Tibial nerve (tissue), 4 donors: ENCODE data around the gene MATK. TPM values are rescaled to one million over a fixed set of nuclear protein-coding genes. Genes with fewer than 3 reads are reported as not detected.
"Not testable (repeated sequence)": the region's sequence is repeated elsewhere in the genome, so short reads cannot be mapped to it uniquely, and the experiment has no call there.

Experiments used
- DNase-seq, 2 donors: peaks; one replicate each; pipeline ENCODE4 v3.0.0-alpha.2; 2019; ENCODE audit warnings: low spot score in 2 of 2
- H3K27ac ChIP-seq, 4 donors: fragments of 200-600 bp; sonication (generic) in 3 of 4; one replicate each; pipeline ENCODE4 v1.5.1; 2017 to 2019; ENCODE audit warnings: mild to moderate bottlenecking in 1 of 4
- H3K27me3 ChIP-seq, 2 donors: fragments of 200-600 bp; sonication (generic) in 1 of 2; one replicate each; pipeline versions ENCODE4 v1.5.1 to v1.6.0; 2017 to 2019
- H3K36me3 ChIP-seq, 3 donors: fragments of 200-600 bp; sonication (generic); one replicate each; pipeline ENCODE4 v1.5.1; 2018 to 2019
- H3K4me1 ChIP-seq, 4 donors: fragments of 200-600 bp; sonication (generic) in 3 of 4; one replicate each; pipeline ENCODE4 v1.5.1; 2017 to 2019
- H3K4me3 ChIP-seq, 4 donors: fragments of 200-600 bp; sonication (generic) in 3 of 4; one replicate each; pipeline ENCODE4 v1.5.1; 2017 to 2019; ENCODE audit warnings: mild to moderate bottlenecking in 1 of 4, moderate library complexity in 1 of 4
- H3K9me3 ChIP-seq, 4 donors: fragments of 200-600 bp; sonication (generic) in 3 of 4; one replicate each; pipeline ENCODE4 v1.5.1; 2017 to 2019
- EP300 ChIP-seq, 2 donors: sonication (generic); formaldehyde crosslinking; IDR thresholded peaks; one replicate each; pipeline ENCODE4 v1.6.1; 2017; ENCODE audit warnings: antibody characterized with exemption in 2 of 2, mild to moderate bottlenecking in 1 of 2
- POLR2A ChIP-seq, 2 donors: fragments of 450-650 bp; IDR thresholded peaks; one replicate each; pipeline ENCODE4 v1.6.1; 2017; ENCODE audit warnings: antibody characterized with exemption in 2 of 2, mild to moderate bottlenecking in 2 of 2, moderate library complexity in 2 of 2
- WGBS, 2 donors: methylation state at CpG; one replicate each; pipeline ENCODE4 v1.1.5; 2018; 5-methylcytosine and 5-hydroxymethylcytosine counted together
- total RNA-seq, 4 donors: library from RNA; depleted of rRNA; stranded (reverse); fragments of >200 nt; gene quantifications; one replicate each; pipeline ENCODE4 v1.1.0, GENCODE V29; 2016
- TF ChIP-seq, protein P1 (sequence below), 5 experiments: fragments of 200-600 bp in 3 of 5; fragments of 450-650 bp in 2 of 5; sonication (generic) in 3 of 5; IDR thresholded peaks; one replicate each; pipeline ENCODE4 v1.5.1; 2016 to 2019; ENCODE audit warnings: antibody characterized with exemption in 5 of 5, mild to moderate bottlenecking in 3 of 5, moderate library complexity in 2 of 5

Gene MATK
- total RNA-seq, 4 donors from 2014 or later, result 0.78 to 2.9 (median 2.1) TPM

DNA sequence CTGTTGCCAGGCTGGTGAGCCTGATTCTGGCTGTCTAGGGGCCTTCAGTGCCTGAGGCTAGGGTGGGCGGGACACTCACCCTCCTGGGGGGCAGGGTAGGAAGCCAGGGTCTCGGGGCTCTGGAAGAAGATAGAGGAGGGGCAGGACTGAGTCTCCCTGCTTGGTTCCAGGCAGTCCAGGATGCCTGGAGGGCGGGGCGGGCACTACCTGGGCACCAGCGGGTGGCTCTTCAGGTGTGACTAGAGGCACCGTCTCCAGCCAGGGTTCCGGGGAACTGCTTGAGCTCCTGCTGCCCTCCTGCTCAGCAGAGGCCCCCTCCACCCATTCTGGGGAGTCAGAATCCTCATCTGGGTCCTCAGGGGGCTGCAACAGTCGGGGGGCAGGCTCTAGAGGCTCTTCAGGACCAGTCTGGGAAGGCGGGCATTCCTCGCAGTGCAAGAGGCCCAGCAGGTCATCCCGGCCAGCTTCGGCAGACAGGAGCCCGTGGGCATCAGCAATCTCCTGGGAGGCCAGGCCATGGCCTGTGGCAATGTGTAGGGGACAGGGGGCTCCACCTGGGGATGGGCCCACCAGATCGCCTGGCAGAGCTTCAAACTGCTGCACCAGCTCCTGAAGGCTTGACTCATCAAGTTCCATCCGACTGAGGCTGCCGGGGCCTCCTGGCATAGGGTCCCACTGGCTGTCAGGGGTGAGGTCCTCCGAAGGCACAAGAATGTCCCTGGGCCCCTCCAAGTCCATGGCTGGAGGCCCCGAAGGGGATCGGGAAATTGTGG, 26.5 kb downstream of the MATK start:
- 83 to 85% methylated on average over 8 to 17 of the region's 19 CpGs for WGBS, 2 donors
- Histone ChIP-seq H3K27me3 (no peaks in the 10 kb centered on the region), H3K27ac (no peak overlapping the region), H3K4me1 (peaks cover 0 to 43% (median 15%) of the 10 kb centered on the region in 4 donors), H3K4me3 (no peak overlapping the region), H3K36me3 (peaks cover 0 to 42% (median 0%) of the 10 kb centered on the region in 3 donors), H3K9me3 (no peaks in the 10 kb centered on the region)
- DNase-seq, result no peak
- TF ChIP-seq POLR2A (IDR thresholded peaks at IDR 0.05) (no peak), EP300 (IDR thresholded peaks at IDR 0.05) (no peak)
- TF ChIP-seq, protein P1, sequence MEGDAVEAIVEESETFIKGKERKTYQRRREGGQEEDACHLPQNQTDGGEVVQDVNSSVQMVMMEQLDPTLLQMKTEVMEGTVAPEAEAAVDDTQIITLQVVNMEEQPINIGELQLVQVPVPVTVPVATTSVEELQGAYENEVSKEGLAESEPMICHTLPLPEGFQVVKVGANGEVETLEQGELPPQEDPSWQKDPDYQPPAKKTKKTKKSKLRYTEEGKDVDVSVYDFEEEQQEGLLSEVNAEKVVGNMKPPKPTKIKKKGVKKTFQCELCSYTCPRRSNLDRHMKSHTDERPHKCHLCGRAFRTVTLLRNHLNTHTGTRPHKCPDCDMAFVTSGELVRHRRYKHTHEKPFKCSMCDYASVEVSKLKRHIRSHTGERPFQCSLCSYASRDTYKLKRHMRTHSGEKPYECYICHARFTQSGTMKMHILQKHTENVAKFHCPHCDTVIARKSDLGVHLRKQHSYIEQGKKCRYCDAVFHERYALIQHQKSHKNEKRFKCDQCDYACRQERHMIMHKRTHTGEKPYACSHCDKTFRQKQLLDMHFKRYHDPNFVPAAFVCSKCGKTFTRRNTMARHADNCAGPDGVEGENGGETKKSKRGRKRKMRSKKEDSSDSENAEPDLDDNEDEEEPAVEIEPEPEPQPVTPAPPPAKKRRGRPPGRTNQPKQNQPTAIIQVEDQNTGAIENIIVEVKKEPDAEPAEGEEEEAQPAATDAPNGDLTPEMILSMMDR (IDR thresholded peaks at IDR 0.05), result no peak

- H3K27me3 ChIP-seq, H3K4me3 ChIP-seq, H3K27ac ChIP-seq, H3K9me3 ChIP-seq, DNase-seq: not testable (repeated sequence)
- H3K36me3 ChIP-seq, result peaks cover 0 to 56% (median 0%) of the 10 kb centered on the region in 3 donors
- H3K4me1 ChIP-seq, result peaks cover 0 to 40% (median 15%) of the 10 kb centered on the region in 4 donors
- WGBS, 2 donors, result 96 to 98% methylated on average over 13 of the region's 13 CpGs
These were observed 27.9 kb downstream of the MATK start for GRCh38 chr19:3758297-3758696.

GRCh38 chr19:3757705-3758104, 28.5 kb downstream of the MATK start:
- H3K27me3 ChIP-seq, H3K27ac ChIP-seq, H3K4me3 ChIP-seq, H3K9me3 ChIP-seq, DNase-seq: not testable (repeated sequence)
- H3K36me3 ChIP-seq, result peaks cover 0 to 62% (median 0%) of the 10 kb centered on the region in 3 donors
- 95% methylated on average over 7 of the region's 7 CpGs for WGBS, 2 donors
- peaks cover 0 to 35% (median 15%) of the 10 kb centered on the region in 4 donors for H3K4me1 ChIP-seq

- Histone ChIP-seq H3K27ac (no peak overlapping the region), H3K36me3 (peaks cover 2 to 81% (median 12%) of the 10 kb centered on the region in 3 donors), H3K4me3 (no peak overlapping the region), H3K9me3 (no peaks in the 10 kb centered on the region), H3K4me1 (peaks cover 0 to 3% (median under 1%) of the 10 kb centered on the region in 4 donors), H3K27me3 (no peaks in the 10 kb centered on the region)
- WGBS, 2 donors, result 95% methylated on average over 27 to 38 of the region's 51 CpGs
- TF ChIP-seq, protein P1 (IDR thresholded peaks at IDR 0.05), result no peak
- TF ChIP-seq EP300 (IDR thresholded peaks at IDR 0.05) (no peak), POLR2A (IDR thresholded peaks at IDR 0.05) (no peak)
- DNase-seq, result no peak
These were observed 32.4 kb downstream of the MATK start for GRCh38 chr19:3753631-3754410.

GRCh38 chr19:3752492-3752891, 33.7 kb downstream of the MATK start:
- DNase-seq, result no peak
- H3K27me3 ChIP-seq, result no peaks in the 10 kb centered on the region
- no peaks in the 10 kb centered on the region for H3K9me3 ChIP-seq
- H3K27ac ChIP-seq, result no peak overlapping the region
- no peaks in the 10 kb centered on the region for H3K4me1 ChIP-seq
- 76 to 87% methylated on average over 15 to 16 of the region's 25 CpGs for WGBS, 2 donors
- peaks cover 2 to 68% (median 12%) of the 10 kb centered on the region in 3 donors for H3K36me3 ChIP-seq
- no peak overlapping the region for H3K4me3 ChIP-seq
- TF ChIP-seq, protein P1 (IDR thresholded peaks at IDR 0.05), result no peak
- TF ChIP-seq EP300 (IDR thresholded peaks at IDR 0.05), result no peak
- TF ChIP-seq POLR2A (IDR thresholded peaks at IDR 0.05), result no peak

GRCh38 chr19:3751236-3751635, 34.9 kb downstream of the MATK start:
- H3K4me3 ChIP-seq, result no peak overlapping the region
- DNase-seq, result no peak
- 89 to 93% methylated on average over 19 to 25 of the region's 30 CpGs for WGBS, 2 donors
- H3K36me3 ChIP-seq, result peaks cover 2 to 60% (median 12%) of the 10 kb centered on the region in 3 donors
- peaks cover 0 to 8% of the 10 kb centered on the region in 2 donors for H3K27me3 ChIP-seq
- no peaks in the 10 kb centered on the region for H3K4me1 ChIP-seq
- H3K27ac ChIP-seq, result no peak overlapping the region
- TF ChIP-seq, protein P1 (IDR thresholded peaks at IDR 0.05), result no peak
- no peak for TF ChIP-seq POLR2A (IDR thresholded peaks at IDR 0.05)
- no peak for TF ChIP-seq EP300 (IDR thresholded peaks at IDR 0.05)
- H3K9me3 ChIP-seq, result no peaks in the 10 kb centered on the region
